Astrocyte of the cerebellum (primary cell): ENCODE data around the gene AATK.

Experiments
- DNase-seq: peaks from one replicate; pipeline ENCODE4 v3.0.0-alpha.2; 2011; ENCODE audit warnings: low read depth
- H3K4me3 ChIP-seq: 2 replicates; pipeline ENCODE4 v1.5.1; 2011; ENCODE audit warnings: mild to moderate bottlenecking, low read depth, low read length, moderate library complexity
- in situ Hi-C: cut with HindIII; loops from 2 replicates; pipeline ENCODE4 v1.10.0; 2017; ENCODE audit warnings: low sequenced_read_pairs
- TF ChIP-seq, protein P1 (sequence below): IDR thresholded peaks from 2 replicates; pipeline ENCODE4 v1.5.1; 2012; ENCODE audit warnings: low read length, low read depth, moderate library complexity, mild to moderate bottlenecking; ENCODE audit errors: missing control alignments

The AATK gene, protein sequence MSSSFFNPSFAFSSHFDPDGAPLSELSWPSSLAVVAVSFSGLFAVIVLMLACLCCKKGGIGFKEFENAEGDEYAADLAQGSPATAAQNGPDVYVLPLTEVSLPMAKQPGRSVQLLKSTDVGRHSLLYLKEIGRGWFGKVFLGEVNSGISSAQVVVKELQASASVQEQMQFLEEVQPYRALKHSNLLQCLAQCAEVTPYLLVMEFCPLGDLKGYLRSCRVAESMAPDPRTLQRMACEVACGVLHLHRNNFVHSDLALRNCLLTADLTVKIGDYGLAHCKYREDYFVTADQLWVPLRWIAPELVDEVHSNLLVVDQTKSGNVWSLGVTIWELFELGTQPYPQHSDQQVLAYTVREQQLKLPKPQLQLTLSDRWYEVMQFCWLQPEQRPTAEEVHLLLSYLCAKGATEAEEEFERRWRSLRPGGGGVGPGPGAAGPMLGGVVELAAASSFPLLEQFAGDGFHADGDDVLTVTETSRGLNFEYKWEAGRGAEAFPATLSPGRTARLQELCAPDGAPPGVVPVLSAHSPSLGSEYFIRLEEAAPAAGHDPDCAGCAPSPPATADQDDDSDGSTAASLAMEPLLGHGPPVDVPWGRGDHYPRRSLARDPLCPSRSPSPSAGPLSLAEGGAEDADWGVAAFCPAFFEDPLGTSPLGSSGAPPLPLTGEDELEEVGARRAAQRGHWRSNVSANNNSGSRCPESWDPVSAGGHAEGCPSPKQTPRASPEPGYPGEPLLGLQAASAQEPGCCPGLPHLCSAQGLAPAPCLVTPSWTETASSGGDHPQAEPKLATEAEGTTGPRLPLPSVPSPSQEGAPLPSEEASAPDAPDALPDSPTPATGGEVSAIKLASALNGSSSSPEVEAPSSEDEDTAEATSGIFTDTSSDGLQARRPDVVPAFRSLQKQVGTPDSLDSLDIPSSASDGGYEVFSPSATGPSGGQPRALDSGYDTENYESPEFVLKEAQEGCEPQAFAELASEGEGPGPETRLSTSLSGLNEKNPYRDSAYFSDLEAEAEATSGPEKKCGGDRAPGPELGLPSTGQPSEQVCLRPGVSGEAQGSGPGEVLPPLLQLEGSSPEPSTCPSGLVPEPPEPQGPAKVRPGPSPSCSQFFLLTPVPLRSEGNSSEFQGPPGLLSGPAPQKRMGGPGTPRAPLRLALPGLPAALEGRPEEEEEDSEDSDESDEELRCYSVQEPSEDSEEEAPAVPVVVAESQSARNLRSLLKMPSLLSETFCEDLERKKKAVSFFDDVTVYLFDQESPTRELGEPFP (N-terminal part only)

DNA sequence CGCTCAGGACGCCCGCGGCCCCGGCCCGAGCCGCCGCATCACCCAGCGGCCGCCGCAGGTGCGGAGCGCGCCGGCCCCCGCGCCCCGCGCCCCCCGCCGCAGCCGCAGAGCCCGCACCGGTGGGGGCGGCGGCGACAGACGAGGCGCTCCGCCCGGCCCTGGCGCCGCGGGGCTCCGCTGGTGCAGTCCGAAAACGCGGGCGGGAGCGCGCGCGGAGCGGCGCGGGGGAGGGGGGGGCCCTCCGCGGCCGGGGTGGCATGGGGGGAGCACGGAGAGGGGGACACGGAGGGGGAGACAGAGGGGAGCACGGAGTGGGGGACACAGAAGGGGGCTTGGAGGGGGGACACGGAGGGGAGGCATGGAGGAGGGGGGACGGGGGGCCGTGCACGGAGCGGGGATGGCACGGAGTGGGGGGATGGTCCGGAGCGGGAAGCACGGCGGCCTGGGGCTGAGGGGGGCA, at the start of gene AATK:
AATK (minus strand) TSS at position 189 of the 460 bp plus-strand sequence. CDS start 229 bp downstream, outside the sequence.
- DNase-seq = no peak
- in situ Hi-C loops = no loop called here
- TF ChIP-seq, protein P1, sequence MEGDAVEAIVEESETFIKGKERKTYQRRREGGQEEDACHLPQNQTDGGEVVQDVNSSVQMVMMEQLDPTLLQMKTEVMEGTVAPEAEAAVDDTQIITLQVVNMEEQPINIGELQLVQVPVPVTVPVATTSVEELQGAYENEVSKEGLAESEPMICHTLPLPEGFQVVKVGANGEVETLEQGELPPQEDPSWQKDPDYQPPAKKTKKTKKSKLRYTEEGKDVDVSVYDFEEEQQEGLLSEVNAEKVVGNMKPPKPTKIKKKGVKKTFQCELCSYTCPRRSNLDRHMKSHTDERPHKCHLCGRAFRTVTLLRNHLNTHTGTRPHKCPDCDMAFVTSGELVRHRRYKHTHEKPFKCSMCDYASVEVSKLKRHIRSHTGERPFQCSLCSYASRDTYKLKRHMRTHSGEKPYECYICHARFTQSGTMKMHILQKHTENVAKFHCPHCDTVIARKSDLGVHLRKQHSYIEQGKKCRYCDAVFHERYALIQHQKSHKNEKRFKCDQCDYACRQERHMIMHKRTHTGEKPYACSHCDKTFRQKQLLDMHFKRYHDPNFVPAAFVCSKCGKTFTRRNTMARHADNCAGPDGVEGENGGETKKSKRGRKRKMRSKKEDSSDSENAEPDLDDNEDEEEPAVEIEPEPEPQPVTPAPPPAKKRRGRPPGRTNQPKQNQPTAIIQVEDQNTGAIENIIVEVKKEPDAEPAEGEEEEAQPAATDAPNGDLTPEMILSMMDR = no peak
- H3K4me3 ChIP-seq = no peak within 1 kb of the TSS

DNA sequence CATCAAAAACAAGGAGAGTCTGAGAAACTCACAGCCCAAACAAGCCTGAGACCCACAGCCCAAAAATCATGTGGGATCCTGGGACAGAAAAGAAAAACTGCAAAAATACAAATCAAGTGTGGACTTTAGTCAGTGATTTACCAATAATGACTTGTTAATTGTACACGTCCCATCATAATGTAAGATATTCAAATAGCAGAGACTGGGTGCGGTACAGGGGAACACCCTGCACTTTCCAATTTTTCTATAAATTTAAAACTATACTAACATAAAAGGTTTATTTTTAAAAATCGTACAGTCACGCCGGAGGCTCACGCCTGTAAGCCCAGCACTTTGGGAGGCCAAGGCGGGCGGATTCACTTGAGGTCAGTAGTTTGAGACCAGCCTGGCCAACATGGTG, 48.0 kb upstream of the AATK start:
- in situ Hi-C loops = no loop called here
- no peak for DNase-seq
- no peak overlapping the region for H3K4me3 ChIP-seq
- TF ChIP-seq, protein P1 = no peak

DNA sequence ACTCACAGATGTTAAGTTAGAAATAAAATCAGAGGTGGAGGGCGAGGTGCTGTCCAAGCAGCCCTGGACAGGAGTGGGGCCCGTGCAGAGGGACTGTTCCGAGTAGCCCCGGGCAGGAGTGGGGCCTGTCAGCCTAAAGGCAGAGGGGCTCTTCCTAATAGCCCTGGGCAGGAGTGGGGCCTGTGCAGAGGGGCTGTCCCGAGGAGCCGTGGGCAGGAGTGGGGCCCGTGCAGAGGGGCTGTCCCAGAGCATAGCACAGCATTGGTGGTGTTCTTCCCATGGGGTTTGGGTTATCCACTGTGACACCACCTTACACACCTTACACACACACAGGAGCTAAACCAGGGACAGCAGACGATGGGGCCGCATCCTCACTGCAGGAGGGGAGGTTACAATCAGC, 46.3 kb upstream of the AATK start:
- in situ Hi-C loops = no loop called here
- no peak for DNase-seq
- TF ChIP-seq, protein P1 = no peak
- no peak overlapping the region for H3K4me3 ChIP-seq

DNA sequence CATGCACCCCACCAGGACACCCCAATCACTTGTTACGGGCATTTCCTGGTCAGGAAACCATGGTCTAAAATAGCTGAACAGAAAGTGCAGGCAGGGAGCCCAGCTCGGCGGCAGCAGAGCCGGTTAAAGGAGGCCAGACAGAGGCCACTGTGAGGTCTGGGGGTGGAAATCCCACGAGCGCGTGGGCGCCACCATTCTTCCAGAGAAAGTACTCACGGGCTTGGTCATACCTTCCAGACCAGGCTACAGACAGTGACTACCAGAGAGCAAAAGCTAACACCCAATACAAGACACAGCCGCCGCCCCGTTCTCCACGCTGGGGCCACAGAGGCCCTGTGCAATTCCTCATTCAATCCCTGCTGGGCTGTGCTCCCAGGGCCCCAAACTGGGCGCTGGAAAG, 44.8 kb upstream of the AATK start:
- in situ Hi-C loops = no loop called here
- TF ChIP-seq, protein P1 = no peak
- no peak for DNase-seq
- no peak overlapping the region for H3K4me3 ChIP-seq

DNA sequence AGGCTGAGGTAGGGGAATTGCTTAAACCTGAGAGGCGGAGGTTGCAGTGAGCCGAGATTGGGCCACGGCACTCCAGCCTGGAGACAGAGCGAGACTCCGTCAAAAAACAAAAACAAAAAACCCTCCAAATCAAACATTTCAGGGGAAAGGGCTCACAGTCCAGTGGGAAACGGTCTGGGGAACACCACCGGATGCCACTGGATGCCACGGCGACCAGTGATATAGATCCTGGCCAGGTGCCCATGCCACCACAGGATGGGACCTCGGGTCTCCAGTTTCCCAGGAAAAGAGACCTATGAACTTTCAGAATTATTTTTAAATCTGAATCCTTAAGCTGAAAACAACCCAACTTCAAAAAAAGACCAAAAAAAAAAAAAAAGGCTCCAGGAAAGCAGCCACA, 44.4 kb upstream of the AATK start:
- TF ChIP-seq, protein P1 = no peak
- in situ Hi-C loops = no loop called here
- no peak for DNase-seq
- no peak overlapping the region for H3K4me3 ChIP-seq

DNA sequence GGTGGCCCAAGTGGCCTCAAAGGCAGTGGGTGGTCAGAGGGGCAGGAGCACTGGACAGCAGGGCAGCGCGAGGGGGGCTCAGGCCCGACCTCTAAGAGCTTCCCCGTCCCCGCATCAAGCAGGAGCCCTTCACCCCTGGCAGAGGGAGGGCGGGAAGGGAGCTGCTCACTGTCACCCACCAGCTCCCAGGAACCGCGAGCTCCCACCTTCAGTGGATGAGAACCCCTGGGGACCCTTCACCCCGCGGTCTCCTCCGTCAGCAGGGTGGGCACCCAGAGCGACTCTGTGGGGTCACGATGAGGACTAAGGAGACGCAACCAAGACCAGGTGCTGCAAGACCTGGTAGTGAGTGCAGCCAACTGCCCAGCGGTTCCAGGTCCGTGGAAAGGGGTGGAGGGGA, 43.1 kb upstream of the AATK start:
- DNase-seq = no peak
- in situ Hi-C loops = no loop called here
- TF ChIP-seq, protein P1 = no peak
- no peak overlapping the region for H3K4me3 ChIP-seq
